Measurements from ENCODE around the gene MAP3K21. TPM values are rescaled to one million over a fixed set of nuclear protein-coding genes. Genes with fewer than 3 reads are reported as not detected.

Gene MAP3K21
- total and polyA plus RNA-seq, 2 of the 8 experiments (the other 6 are each of a cell fraction or from before 2014, with no cell fraction given), result 21.2 to 21.8 TPM

- Histone ChIP-seq H3K9me3 (ENCODE audit: insufficient read depth in 2 of 2, low read depth in 1 of 2, low read length in 1 of 2) (0 out of 4 replicates have a peak, but pooled peaks cover 0 to 2% of the 10 kb centered on the region in 2 experiments), H3K4ac (replicated peaks; ENCODE audit: insufficient read length, low read depth, low read length) (no peak overlapping the region), H3K4me3 (ENCODE audit: extremely low read depth in 1 of 4, insufficient read depth in 2 of 4, low read depth in 3 of 4, low read length in 4 of 4) (no peak overlapping the region), H3K36me3 (ENCODE audit: control insufficient read depth in 2 of 4, insufficient read depth in 4 of 4, low read length in 3 of 4) (no peaks in the 10 kb centered on the region; a peak in 1 of 8 replicates), H2BK15ac (ENCODE audit: low read length) (no peak overlapping the region), H4K91ac (replicated peaks; ENCODE audit: insufficient read length, low read length) (no peak overlapping the region), H2BK120ac (replicated peaks; ENCODE audit: low read depth, low read length) (no peak overlapping the region), H4K20me1 (replicated peaks in 1 of 2; ENCODE audit: control insufficient read depth in 1 of 2, insufficient read depth in 2 of 2, low read length in 2 of 2) (peaks cover 4 to 8% of the 10 kb centered on the region in 2 experiments), H2BK20ac (ENCODE audit: low read length) (no peak overlapping the region), H4K5ac (ENCODE audit: insufficient read length, low read depth, low read length) (no peak overlapping the region), H3K4me2 (ENCODE audit: insufficient read depth in 1 of 2, low read depth in 2 of 2, low read length in 2 of 2) (no peak overlapping the region), H3K27ac (ENCODE audit: low read depth, low read length) (0 out of 2 replicates have a peak overlapping the region, but pooled peaks have one; percentile 17), H4K8ac (ENCODE audit: extremely low read depth, insufficient read depth, low read length) (no peak overlapping the region), H3K79me2 (ENCODE audit: control insufficient read depth in 1 of 2, insufficient read depth in 2 of 2, low read length in 2 of 2) (peaks cover 2 to 95% of the 10 kb centered on the region in 2 experiments; a peak in 2 of 4 replicates), H2AK5ac (ENCODE audit: low read depth, low read length) (no peak overlapping the region), H3K27me3 (replicated peaks in 1 of 4; ENCODE audit: control insufficient read depth in 3 of 4, extremely low read depth in 1 of 4, insufficient read depth in 3 of 4, low read length in 3 of 4) (no peaks in the 10 kb centered on the region), H3K23ac (ENCODE audit: insufficient read length) (no peak overlapping the region), H2BK5ac (ENCODE audit: low read depth, low read length) (no peak overlapping the region), H3K4me1 (replicated peaks in 1 of 4; ENCODE audit: control insufficient read depth in 3 of 4, insufficient read depth in 4 of 4, low read length in 3 of 4) (peaks cover 0 to 3% (median 1%) of the 10 kb centered on the region in 4 experiments; a peak in 2 of 7 replicates), H3K79me1 (ENCODE audit: low read depth, low read length) (peaks cover 5% of the 10 kb centered on the region; the same call in 1 of the 2 replicates), H2AFZ (ENCODE audit: low read length) (no peak overlapping the region), H3K14ac (ENCODE audit: insufficient read length) (no peak overlapping the region), H3K56ac (replicated peaks; ENCODE audit: insufficient read length, low read depth, low read length) (no peak overlapping the region), H3K18ac (ENCODE audit: extremely low read depth, low read length) (no peak overlapping the region), H3K9ac (replicated peaks in 1 of 4; ENCODE audit: extremely low read depth in 1 of 4, low read depth in 3 of 4, low read length in 3 of 4) (no peak overlapping the region), H2BK12ac (ENCODE audit: low read depth, low read length) (no peak overlapping the region), H3K23me2 (ENCODE audit: low read depth, low read length) (no peaks in the 10 kb centered on the region)
- no peak for DNase-seq (ENCODE audit: low read depth in 1 of 2, low spot score in 2 of 2)
- ChIA-PET POLR2A (ENCODE audit: partially characterized antibody) (no interaction called here), CTCF (ENCODE audit: partially characterized antibody) (no interaction called here)
- 87% methylated on average over 1 of the region's 1 CpG; no CpG with 5 or more reads in 1 of the 2 experiments for WGBS, 2 experiments (ENCODE audit: extremely low coverage in 1 of 2, insufficient coverage in 1 of 2, insufficient read length in 1 of 2, insufficient replicate concordance in 2 of 2, low coverage in 1 of 2, low lambda C conversion rate in 2 of 2, missing lambda C conversion rate in 1 of 2)
- TF ChIP-seq ATF2 (IDR thresholded peaks at IDR 0.05; ENCODE audit: low read length), result no peak
- no peak for TF ChIP-seq USF2 (IDR thresholded peaks at IDR 0.05; ENCODE audit: low read length)
- no peak for TF ChIP-seq KDM1A (IDR thresholded peaks at IDR 0.05; ENCODE audit: borderline replicate concordance, low read length)
- TF ChIP-seq GTF2F1 (IDR thresholded peaks at IDR 0.05; ENCODE audit: borderline replicate concordance, low read depth, low read length), result no peak
- no peak for FAIRE-seq
These were observed 48.9 kb upstream of the MAP3K21 start for GRCh38 chr1:233278631-233279030.

Measured in H1 (cell line).